Prostate gland (tissue), 2 donors: ENCODE data around the gene TSHZ1. TPM values are rescaled to one million over a fixed set of nuclear protein-coding genes. Genes with fewer than 3 reads are reported as not detected.

Experiments
- DNase-seq: peaks from one replicate; pipeline ENCODE4 v3.0.0-alpha.2; 2019; ENCODE audit warnings: low spot score
- H3K27ac ChIP-seq, 2 donors: fragments of 200-600 bp; sonication (generic); 2 replicates each; pipeline ENCODE4 v1.5.1; 2017 to 2019
- H3K27me3 ChIP-seq: fragments of 200-600 bp; sonication (generic); replicated peaks from 2 replicates; pipeline ENCODE4 v1.5.1; 2019; ENCODE audit not compliant: insufficient read depth
- H3K36me3 ChIP-seq, 2 donors: fragments of 200-600 bp; sonication (generic); 1 replicate in 1 of 2; 2 replicates in 1 of 2; pipeline versions ENCODE4 v1.5.1 to v1.8.1; 2017 to 2019
- H3K4me1 ChIP-seq: fragments of 200-600 bp; sonication (generic); replicated peaks from 2 replicates; pipeline ENCODE4 v1.5.1; 2019
- H3K4me3 ChIP-seq, 2 donors: fragments of 200-600 bp; sonication (generic); 2 replicates each; pipeline ENCODE4 v1.5.1; 2017 to 2019
- H3K9me3 ChIP-seq: fragments of 200-600 bp; sonication (generic); 2 replicates; pipeline ENCODE4 v1.5.1; 2017
- POLR2A ChIP-seq: fragments of 450-650 bp; IDR thresholded peaks from one replicate; pipeline ENCODE4 v1.6.1; 2016; ENCODE audit warnings: antibody characterized with exemption, mild to moderate bottlenecking
- POLR2AphosphoS5 ChIP-seq: sonication (generic); formaldehyde crosslinking; IDR thresholded peaks from one replicate; pipeline ENCODE4 v1.6.1; 2017; ENCODE audit warnings: antibody characterized with exemption
- WGBS: methylation state at CpG from one replicate; pipeline ENCODE4 v1.1.5; 2018; 5-methylcytosine and 5-hydroxymethylcytosine counted together
- intact Hi-C: fragments of 100-400 bp; cut with DNase I; formaldehyde crosslinking; loops from one replicate; pipeline ENCODE4 v1.14.2; 2022
- total RNA-seq, 2 donors: library from RNA; depleted of rRNA; stranded (reverse); fragments of >200 nt; gene quantifications; one replicate each; pipeline ENCODE4 v1.1.0, GENCODE V29; 2016
- TF ChIP-seq, protein P1 (sequence below), 4 experiments: fragments of 200-600 bp in 2 of 4; fragments of 450-650 bp in 2 of 4; sonication (generic) in 2 of 4; IDR thresholded peaks; 1 replicate in 3 of 4; 2 replicates in 1 of 4; pipeline ENCODE4 v1.5.1; 2016 to 2019; ENCODE audit warnings: antibody characterized with exemption in 4 of 4, mild to moderate bottlenecking in 2 of 4, moderate library complexity in 2 of 4

Gene TSHZ1
- total RNA-seq, 2 donors from 2014 or later = 18.2 to 48.6 TPM

DNA sequence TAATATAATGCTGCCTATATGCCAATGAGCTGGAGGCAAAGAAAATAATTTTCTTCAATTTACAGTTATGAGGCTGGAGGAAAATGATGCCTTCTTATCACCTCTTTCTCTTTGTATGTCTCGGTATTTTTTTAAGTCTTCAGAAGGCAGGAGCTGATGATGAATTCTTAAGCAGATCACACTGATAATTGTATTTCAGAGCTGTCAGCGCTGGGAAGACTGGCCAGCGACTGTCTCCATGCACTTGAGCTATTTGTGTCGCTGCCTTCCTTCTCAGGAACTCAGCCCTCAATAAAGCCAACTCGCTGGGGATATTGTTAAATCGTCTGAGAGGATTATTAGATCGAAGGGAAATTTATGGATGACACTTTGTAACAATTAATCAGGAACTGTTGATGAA is 42.0 kb upstream of the TSHZ1 start:
- WGBS = 38% methylated on average over 7 of the region's 7 CpGs
- Histone ChIP-seq H3K27me3 (no peaks in the 10 kb centered on the region), H3K27ac (no peak overlapping the region), H3K9me3 (no peaks in the 10 kb centered on the region), H3K4me1 (no peaks in the 10 kb centered on the region), H3K4me3 (no peak overlapping the region), H3K36me3 (no peaks in the 10 kb centered on the region)
- no peak for TF ChIP-seq POLR2AphosphoS5
- TF ChIP-seq, protein P1, sequence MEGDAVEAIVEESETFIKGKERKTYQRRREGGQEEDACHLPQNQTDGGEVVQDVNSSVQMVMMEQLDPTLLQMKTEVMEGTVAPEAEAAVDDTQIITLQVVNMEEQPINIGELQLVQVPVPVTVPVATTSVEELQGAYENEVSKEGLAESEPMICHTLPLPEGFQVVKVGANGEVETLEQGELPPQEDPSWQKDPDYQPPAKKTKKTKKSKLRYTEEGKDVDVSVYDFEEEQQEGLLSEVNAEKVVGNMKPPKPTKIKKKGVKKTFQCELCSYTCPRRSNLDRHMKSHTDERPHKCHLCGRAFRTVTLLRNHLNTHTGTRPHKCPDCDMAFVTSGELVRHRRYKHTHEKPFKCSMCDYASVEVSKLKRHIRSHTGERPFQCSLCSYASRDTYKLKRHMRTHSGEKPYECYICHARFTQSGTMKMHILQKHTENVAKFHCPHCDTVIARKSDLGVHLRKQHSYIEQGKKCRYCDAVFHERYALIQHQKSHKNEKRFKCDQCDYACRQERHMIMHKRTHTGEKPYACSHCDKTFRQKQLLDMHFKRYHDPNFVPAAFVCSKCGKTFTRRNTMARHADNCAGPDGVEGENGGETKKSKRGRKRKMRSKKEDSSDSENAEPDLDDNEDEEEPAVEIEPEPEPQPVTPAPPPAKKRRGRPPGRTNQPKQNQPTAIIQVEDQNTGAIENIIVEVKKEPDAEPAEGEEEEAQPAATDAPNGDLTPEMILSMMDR (IDR thresholded peaks at IDR 0.05) = no peak
- TF ChIP-seq POLR2A = no peak
- no peak for DNase-seq
- intact Hi-C loops = no loop called here

DNA sequence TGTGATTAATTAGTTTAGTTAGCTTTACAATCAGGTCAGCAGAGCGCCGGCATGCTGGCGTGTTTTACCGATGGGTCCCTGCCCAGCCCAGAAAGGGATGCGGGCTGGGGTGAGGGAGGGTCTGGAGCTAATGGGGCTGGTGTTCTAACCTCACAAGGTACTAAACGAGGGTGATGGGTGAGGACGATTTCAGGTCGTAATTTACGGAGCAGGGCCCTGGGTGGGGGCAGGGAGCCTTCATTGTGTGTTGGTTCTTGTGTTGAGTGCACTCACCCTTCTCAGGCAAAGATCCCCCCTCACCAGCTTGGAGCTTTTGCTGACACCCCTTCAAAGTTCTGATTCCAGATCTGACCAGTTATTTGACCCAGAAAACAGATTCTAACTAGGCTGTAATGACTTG is 41.2 kb upstream of the TSHZ1 start:
- H3K27ac ChIP-seq = no peak overlapping the region
- no peaks in the 10 kb centered on the region for H3K4me1 ChIP-seq
- intact Hi-C loops = no loop called here
- no peaks in the 10 kb centered on the region for H3K27me3 ChIP-seq
- WGBS = 69% methylated on average over 9 of the region's 9 CpGs
- no peaks in the 10 kb centered on the region for H3K9me3 ChIP-seq
- no peak for DNase-seq
- H3K4me3 ChIP-seq = no peak overlapping the region
- no peaks in the 10 kb centered on the region for H3K36me3 ChIP-seq
- TF ChIP-seq, protein P1 (IDR thresholded peaks at IDR 0.05) = no peak
- TF ChIP-seq POLR2A (no peak), POLR2AphosphoS5 (no peak)

DNA sequence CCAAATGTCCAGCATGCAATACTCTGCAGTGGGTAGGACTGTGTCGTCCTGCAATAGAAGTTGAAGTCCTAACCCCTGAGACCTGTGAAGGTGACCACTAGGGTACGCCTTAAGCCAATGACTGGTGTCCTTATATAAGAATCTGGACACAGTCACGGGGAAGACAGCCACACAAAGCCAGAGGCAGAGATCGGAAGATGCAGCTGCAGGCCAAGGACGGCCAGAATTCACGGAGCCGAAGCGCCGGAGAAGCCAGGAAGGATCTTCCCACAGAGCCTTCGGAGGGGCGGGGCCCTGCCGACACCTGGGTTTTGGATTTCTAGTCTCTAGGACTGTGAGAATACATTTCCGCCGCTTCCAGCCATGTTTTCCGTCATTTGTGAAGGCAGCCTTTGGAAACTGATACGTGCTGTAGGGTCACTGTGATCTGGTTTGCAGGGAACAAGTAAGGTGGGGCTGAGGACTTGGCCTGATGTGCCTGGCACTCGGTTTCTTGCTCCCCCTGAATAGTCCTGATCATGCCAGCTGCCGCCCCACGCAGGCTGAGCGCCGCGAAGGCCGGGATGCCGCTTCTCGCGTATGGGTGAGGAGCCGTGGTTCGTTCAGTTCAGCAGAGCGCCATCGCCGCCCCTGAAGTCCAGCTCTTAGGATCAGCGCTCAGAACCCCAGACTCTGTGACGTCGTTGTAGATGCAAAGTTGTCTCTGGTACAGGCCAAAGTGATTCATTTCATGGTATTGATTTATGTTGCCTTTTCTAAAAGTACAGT is 40.4 kb upstream of the TSHZ1 start:
- H3K4me3 ChIP-seq = no peak overlapping the region
- no peaks in the 10 kb centered on the region for H3K9me3 ChIP-seq
- intact Hi-C loops = no loop called here
- 97% methylated on average over 34 of the region's 34 CpGs for WGBS
- no peaks in the 10 kb centered on the region for H3K4me1 ChIP-seq
- no peak overlapping the region for H3K27ac ChIP-seq
- TF ChIP-seq POLR2AphosphoS5 (no peak), POLR2A (no peak)
- no peaks in the 10 kb centered on the region for H3K27me3 ChIP-seq
- no peaks in the 10 kb centered on the region for H3K36me3 ChIP-seq
- no peak for DNase-seq

DNA sequence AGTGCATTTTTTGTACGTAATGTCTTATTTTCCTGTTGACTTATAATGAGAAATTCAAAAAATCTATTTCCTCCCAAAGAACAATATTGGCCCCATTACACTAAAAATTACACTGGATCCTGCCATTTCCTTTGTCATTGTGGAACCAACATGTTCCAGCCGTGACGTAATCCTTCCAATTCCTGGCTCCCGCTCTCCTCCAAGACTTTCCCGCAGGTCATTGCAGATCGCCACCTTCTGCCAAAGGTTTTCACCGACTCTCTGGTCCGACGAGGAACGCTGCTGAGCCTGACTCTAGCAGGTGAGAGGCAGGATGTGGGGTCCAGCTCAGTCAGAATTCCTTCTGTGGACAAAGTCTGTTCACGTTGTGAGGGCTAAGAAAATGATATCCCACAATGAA is 39.7 kb upstream of the TSHZ1 start:
- H3K27ac ChIP-seq = no peak overlapping the region
- intact Hi-C loops = no loop called here
- no peak for TF ChIP-seq POLR2AphosphoS5
- TF ChIP-seq, protein P1 (IDR thresholded peaks at IDR 0.05) = no peak
- no peak for TF ChIP-seq POLR2A
- 93% methylated on average over 11 of the region's 11 CpGs for WGBS
- H3K27me3 ChIP-seq = no peaks in the 10 kb centered on the region
- no peak for DNase-seq
- no peak overlapping the region for H3K4me3 ChIP-seq
- H3K9me3 ChIP-seq = no peaks in the 10 kb centered on the region
- H3K36me3 ChIP-seq = no peaks in the 10 kb centered on the region
- no peaks in the 10 kb centered on the region for H3K4me1 ChIP-seq

DNA sequence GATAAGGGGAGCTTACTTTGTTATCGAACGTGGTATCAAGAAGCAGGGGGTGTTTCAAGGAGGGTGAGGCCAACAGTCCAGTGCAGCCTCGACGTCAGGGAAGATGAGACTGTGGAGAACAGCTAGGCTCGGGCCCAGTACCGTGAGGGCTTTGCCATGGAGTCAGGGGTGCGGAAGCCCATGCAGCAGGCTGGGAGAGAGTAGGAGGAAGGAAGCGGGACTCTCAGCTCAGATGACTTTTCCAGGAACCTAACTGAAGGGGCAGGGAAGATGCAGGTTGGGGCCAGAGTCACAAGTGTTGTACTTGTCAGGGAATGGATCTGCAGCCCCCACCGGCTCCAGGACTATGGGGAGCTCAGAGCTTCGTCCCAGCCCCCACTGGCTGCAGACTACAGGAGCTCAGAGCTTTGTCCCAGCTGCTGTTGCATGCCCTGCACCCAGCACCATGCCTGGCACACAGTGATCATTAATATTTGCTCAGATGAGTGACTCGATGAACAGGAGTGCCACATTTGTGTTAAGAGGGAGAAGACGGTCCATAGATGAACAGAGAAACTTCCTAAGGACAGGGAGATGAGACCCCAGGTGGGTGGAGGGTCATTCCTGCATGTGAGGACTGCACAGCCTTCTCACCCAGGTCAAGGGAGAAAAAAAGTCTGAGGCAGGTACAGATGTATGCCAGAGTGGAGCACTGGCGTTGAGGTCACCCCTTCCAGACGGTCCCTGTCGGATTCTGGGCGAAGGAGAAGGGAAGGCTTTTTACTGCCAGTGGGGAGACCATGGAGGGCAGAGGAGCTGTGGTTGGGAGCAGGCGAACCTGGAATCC is 38.1 kb upstream of the TSHZ1 start:
- Histone ChIP-seq H3K27ac (no peak overlapping the region), H3K36me3 (no peaks in the 10 kb centered on the region), H3K9me3 (no peaks in the 10 kb centered on the region), H3K4me3 (no peak overlapping the region), H3K27me3 (no peaks in the 10 kb centered on the region), H3K4me1 (no peaks in the 10 kb centered on the region)
- intact Hi-C loops = no loop called here
- no peak for DNase-seq
- WGBS = 87% methylated on average over 17 of the region's 17 CpGs
- no peak for TF ChIP-seq POLR2AphosphoS5
- TF ChIP-seq, protein P1 (IDR thresholded peaks at IDR 0.05) = no peak
- TF ChIP-seq POLR2A = no peak
